ENCODE data around the gene ZNF185.

- TF ChIP-seq CTCF (IDR thresholded peaks at IDR 0.05 in 2 of 3, conservative IDR thresholded peaks at IDR 0.05 in 1 of 3; ENCODE audit: control insufficient read depth in 2 of 3, extremely low read depth in 1 of 3, insufficient read depth in 1 of 3, low read depth in 3 of 3, low read length in 3 of 3) = no peak
- no peak for TF ChIP-seq MAX (IDR thresholded peaks at IDR 0.05; ENCODE audit: low read depth, low read length)
- TF ChIP-seq TCF7 (IDR thresholded peaks at IDR 0.05; ENCODE audit: borderline replicate concordance) = no peak
- no peak for TF ChIP-seq TCF12 (IDR thresholded peaks at IDR 0.05; ENCODE audit: low read depth, low read length)
- no peak for TF ChIP-seq ZZZ3 (IDR thresholded peaks at IDR 0.05; ENCODE audit: control insufficient read depth, insufficient read length, low read depth)
- no peak for TF ChIP-seq NFYB (IDR thresholded peaks at IDR 0.05; ENCODE audit: insufficient read depth, low read depth, low read length)
- no peak for TF ChIP-seq POLR2A (IDR thresholded peaks at IDR 0.05; ENCODE audit: low read depth, low read length)
- no peak for TF ChIP-seq ZNF384 (IDR thresholded peaks at IDR 0.05; ENCODE audit: borderline replicate concordance, low read depth, low read length)
- no peak for TF ChIP-seq CUX1 (IDR thresholded peaks at IDR 0.05; ENCODE audit: insufficient replicate concordance, low read depth, low read length)
- TF ChIP-seq BCL3 (IDR thresholded peaks at IDR 0.05; ENCODE audit: borderline replicate concordance, insufficient read depth, low read depth, low read length, poor library complexity, severe bottlenecking) = no peak
- TF ChIP-seq EP300 (IDR thresholded peaks at IDR 0.05; ENCODE audit: borderline replicate concordance in 1 of 2, control insufficient read depth in 1 of 2, low read depth in 2 of 2, low read length in 2 of 2) = no peak
- TF ChIP-seq HCFC1 (IDR thresholded peaks at IDR 0.05; ENCODE audit: low read length) = no peak
- no peak for TF ChIP-seq USF2 (IDR thresholded peaks at IDR 0.05; ENCODE audit: borderline replicate concordance, low read depth, low read length)
- no peak for TF ChIP-seq NR2C2 (IDR thresholded peaks at IDR 0.05; ENCODE audit: borderline replicate concordance, control insufficient read depth, insufficient read length, low read depth)
Measured at GRCh38 chrX:152873361-152873760, 24.5 kb upstream of the ZNF185 start.

Measured in GM12878 (cell line).